ENCODE measurements around the gene ADAD1. TPM values are rescaled to one million over a fixed set of nuclear protein-coding genes. Genes with fewer than 3 reads are reported as not detected.
A peak's percentile ranks its signal among the peaks of the same experiment; 100 is the strongest.

The ADAD1 gene
- total RNA-seq, 1 experiment from 2014 or later: not detected

GRCh38 chr4:122341886-122342285, 36.9 kb upstream of the ADAD1 start:
- Histone ChIP-seq H3K79me1 (ENCODE audit: insufficient read depth, low read depth, low read length, poor library complexity, severe bottlenecking) (no peaks in the 10 kb centered on the region), H2BK15ac (ENCODE audit: low read depth, low read length) (no peak overlapping the region), H3K9ac (ENCODE audit: extremely low read depth, insufficient read length, low read length) (no peak overlapping the region), H3K56ac (ENCODE audit: insufficient read length, low read depth, low read length) (no peak overlapping the region), H4K8ac (replicated peaks; ENCODE audit: insufficient read length, low read depth, low read length) (no peak overlapping the region), H4K91ac (ENCODE audit: insufficient read length, low read depth, low read length) (no peak overlapping the region), H2AFZ (ENCODE audit: low read length) (no peak overlapping the region), H3K4ac (ENCODE audit: low read depth, low read length) (no peak overlapping the region), H3K9me3 (ENCODE audit: control insufficient read depth, low read depth, low read length) (no peaks in the 10 kb centered on the region), H3K23me2 (ENCODE audit: insufficient read length, low read depth, low read length, poor library complexity, severe bottlenecking) (no peaks in the 10 kb centered on the region), H3K14ac (ENCODE audit: insufficient read depth, low read length) (no peak overlapping the region), H2BK120ac (ENCODE audit: low read depth, low read length, poor library complexity, severe bottlenecking) (no peak overlapping the region), H3K27me3 (ENCODE audit: insufficient read depth, low read length) (no peaks in the 10 kb centered on the region), H2BK12ac (ENCODE audit: insufficient read length, low read depth, low read length) (no peak overlapping the region), H3K27ac (ENCODE audit: insufficient read length, low read depth, low read length) (no peak overlapping the region), H3K23ac (ENCODE audit: insufficient read length, low read depth, low read length) (no peak overlapping the region), H2AK5ac (ENCODE audit: insufficient read length, low read length) (no peak overlapping the region), H3K4me2 (ENCODE audit: insufficient read depth, insufficient read length, low read length) (no peak overlapping the region), H3K4me1 (ENCODE audit: insufficient read depth, low read length) (no peaks in the 10 kb centered on the region), H2BK20ac (ENCODE audit: low read depth, low read length, poor library complexity, severe bottlenecking) (no peak overlapping the region), H4K20me1 (ENCODE audit: control insufficient read depth, insufficient read depth, insufficient read length) (no peaks in the 10 kb centered on the region), H2BK5ac (ENCODE audit: insufficient read length, low read length) (no peak overlapping the region), H3K79me2 (ENCODE audit: insufficient read depth, low read length) (no peaks in the 10 kb centered on the region), H3K18ac (ENCODE audit: insufficient read length, low read depth, low read length) (no peak overlapping the region), H3T11ph (ENCODE audit: low read length) (no peak overlapping the region), H4K5ac (ENCODE audit: insufficient read length, low read depth, low read length) (no peak overlapping the region)
- TF ChIP-seq, protein P1, sequence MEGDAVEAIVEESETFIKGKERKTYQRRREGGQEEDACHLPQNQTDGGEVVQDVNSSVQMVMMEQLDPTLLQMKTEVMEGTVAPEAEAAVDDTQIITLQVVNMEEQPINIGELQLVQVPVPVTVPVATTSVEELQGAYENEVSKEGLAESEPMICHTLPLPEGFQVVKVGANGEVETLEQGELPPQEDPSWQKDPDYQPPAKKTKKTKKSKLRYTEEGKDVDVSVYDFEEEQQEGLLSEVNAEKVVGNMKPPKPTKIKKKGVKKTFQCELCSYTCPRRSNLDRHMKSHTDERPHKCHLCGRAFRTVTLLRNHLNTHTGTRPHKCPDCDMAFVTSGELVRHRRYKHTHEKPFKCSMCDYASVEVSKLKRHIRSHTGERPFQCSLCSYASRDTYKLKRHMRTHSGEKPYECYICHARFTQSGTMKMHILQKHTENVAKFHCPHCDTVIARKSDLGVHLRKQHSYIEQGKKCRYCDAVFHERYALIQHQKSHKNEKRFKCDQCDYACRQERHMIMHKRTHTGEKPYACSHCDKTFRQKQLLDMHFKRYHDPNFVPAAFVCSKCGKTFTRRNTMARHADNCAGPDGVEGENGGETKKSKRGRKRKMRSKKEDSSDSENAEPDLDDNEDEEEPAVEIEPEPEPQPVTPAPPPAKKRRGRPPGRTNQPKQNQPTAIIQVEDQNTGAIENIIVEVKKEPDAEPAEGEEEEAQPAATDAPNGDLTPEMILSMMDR (conservative IDR thresholded peaks at IDR 0.05): no peak
- no CpG with 5 or more reads among the region's 1 CpG for WGBS (ENCODE audit: extremely low coverage, insufficient read length, low lambda C conversion rate)
- peak overlapping the region in 1 of 3 experiments; percentile 40; a peak in 1 of 7 replicates for H3K27ac Mint-ChIP-seq
- H3K4me1 Mint-ChIP-seq: peaks cover 3 to 5% of the 10 kb centered on the region in 2 experiments; a peak in 3 of 4 replicates
- no peak for DNase-seq
- H3K4me3 Mint-ChIP-seq: no peak overlapping the region
- no peaks in the 10 kb centered on the region for H3K9me3 Mint-ChIP-seq
- no peaks in the 10 kb centered on the region for H3K27me3 Mint-ChIP-seq (ENCODE audit: low read depth)
- peaks cover 0 to 3% (median 2%) of the 10 kb centered on the region in 3 experiments; a peak in 2 of 7 replicates for H3K36me3 Mint-ChIP-seq (ENCODE audit: insufficient read depth in 1 of 3, low read depth in 3 of 3)
